ENCODE results near the gene HS2ST1.

GRCh38 chr1:87150143-87150542, 235.7 kb downstream of the HS2ST1 start:
- TF ChIP-seq CTCF (IDR thresholded peaks at IDR 0.05) (no peak), POLR2A (IDR thresholded peaks at IDR 0.05) (no peak)
